ENCODE data around the gene COPZ1.
"Not testable (repeated sequence)": the region's sequence is repeated elsewhere in the genome, so short reads cannot be mapped to it uniquely, and the experiment has no call there.

COPZ1 gene

GRCh38 chr12:54294953-54295566 lies 29.9 kb upstream of the COPZ1 start:
- DNase-seq (ENCODE audit: low spot score): no peak

GRCh38 chr12:54296393-54297099 lies 28.4 kb upstream of the COPZ1 start:
- DNase-seq (ENCODE audit: low spot score): no peak

- no peak for DNase-seq (ENCODE audit: low spot score)
Observed at GRCh38 chr12:54298904-54299303, 26.0 kb upstream of the COPZ1 start.

GRCh38 chr12:54299515-54300224 lies 25.3 kb upstream of the COPZ1 start:
- no peak for DNase-seq (ENCODE audit: low spot score)

- DNase-seq (ENCODE audit: low spot score): no peak
Observed at GRCh38 chr12:54300225-54300731, 24.7 kb upstream of the COPZ1 start.

DNA sequence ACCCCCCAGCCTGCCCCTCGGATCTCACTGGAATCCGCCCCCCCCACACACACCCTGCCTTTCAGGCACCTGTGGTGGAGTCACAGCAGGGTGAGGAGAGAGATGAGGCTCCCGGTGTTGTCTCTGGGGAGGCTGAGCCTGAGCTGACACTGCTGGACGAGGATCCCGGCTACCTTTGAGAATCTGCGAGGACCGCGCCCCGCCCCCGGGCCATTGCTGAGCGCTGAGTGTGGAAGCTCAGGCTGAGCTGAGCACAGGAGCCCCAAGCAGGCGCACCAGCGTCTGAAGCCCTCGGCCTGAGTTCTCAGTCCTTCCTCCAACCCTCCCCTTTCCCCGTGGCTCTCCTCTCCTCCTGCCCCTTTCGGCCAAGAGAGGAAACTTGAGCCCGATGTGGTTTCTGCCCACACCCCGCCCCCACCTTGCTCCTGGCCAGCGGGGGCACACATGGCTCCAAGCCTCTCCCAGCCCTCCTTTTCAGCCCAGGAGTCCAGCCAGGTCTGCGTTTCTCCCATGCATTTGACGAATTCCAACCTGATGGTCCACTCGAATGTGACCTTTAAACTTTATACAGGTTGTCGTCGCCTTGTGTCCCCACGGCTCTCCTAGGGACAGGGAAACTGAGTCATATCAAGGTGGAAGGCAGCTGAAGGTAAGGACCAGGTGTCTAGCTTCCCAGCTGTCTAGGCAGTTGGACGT lies 24.1 kb upstream of the COPZ1 start, which contains the start of gene NFE2:
NFE2 (minus strand) TSS at position 284 of the 696 bp plus-strand sequence. CDS start 5,767 bp downstream, outside the sequence.
- peak; percentile 61 for DNase-seq (ENCODE audit: low spot score)

DNA sequence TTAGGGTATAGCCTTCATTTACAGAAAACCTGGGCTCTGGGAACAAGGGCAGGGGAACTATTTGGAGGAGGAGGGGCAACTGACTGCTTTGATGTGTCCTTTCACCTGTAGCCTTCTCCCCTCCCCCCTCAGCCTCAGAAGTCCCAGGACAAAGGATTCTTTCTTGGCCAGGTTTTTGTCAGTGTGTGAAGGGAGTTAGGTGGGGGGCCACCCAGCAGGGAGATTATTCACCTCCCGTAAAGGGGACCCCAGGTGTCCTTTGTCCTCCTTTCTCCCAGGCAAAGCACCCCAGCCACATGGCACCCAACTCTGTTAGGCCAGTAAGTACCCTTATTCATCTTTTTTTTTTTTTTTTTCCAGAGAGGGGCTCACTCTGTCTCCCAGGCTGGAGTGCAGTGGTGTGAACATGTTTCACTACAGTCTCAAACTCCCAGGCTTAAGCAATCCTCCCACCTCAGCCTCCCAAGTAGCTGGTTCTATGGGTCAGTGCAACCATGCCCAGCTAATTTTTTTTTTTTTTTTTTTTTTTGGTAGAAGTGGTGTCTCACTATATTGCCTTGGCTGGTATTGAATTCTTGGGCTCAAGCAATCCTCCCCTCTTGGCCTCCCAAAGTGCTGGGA lies 23.4 kb upstream of the COPZ1 start:
- no peak for DNase-seq (ENCODE audit: low spot score)

DNA sequence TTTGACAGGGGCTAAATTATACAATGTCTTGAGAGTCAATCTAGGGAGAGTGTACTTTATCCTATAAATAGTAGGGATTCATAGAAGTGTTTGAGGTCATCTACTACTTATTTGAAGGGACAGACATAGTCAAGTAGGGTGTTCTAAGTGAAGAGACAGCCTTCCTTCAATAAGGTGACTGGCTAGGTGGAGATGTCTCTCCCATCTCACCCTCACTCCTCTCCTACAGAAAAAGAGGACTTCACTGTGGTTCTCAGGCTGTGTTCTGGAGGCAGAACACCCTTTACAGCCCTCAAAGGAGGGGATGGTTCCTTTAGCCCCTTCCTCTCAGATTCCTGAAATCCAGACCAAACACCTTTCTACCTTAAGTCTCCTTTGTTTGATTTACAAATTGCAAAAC lies 21.3 kb upstream of the COPZ1 start:
- DNase-seq (ENCODE audit: low spot score): no peak

DNA sequence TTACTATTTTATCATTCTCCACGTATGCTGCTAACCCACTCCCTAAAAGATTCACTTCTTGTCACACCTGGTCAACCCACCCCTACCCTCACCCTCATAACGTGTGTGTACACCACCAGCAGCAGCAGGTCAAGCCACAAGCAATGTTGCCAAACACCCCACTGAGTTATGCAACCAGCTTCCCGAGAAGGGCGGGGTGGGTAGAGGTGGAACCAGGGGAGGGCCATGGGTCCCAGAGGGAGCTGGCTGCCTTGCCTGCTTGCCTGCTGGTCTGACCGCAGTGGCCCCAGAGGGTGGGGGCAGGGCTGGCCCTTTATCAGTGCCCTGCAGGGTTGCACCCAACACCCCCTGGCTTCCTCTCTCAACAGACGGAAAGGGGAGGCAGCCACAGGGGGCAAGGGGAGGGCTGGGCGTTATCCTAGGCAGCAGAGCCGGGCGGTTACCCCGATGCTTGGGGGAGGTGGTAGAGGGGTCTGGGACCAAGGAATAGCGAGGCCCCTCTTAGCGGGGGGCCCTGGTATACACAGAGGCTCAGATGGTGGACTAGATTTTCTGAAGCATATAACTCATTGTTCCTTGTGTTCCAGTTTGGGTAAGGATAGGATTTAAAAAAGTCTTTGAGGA lies 20.6 kb upstream of the COPZ1 start:
- peak; percentile 83 for DNase-seq (ENCODE audit: low spot score)

- no peak for DNase-seq (ENCODE audit: low spot score)
Observed at GRCh38 chr12:54306925-54307741, 17.8 kb upstream of the COPZ1 start.

DNA sequence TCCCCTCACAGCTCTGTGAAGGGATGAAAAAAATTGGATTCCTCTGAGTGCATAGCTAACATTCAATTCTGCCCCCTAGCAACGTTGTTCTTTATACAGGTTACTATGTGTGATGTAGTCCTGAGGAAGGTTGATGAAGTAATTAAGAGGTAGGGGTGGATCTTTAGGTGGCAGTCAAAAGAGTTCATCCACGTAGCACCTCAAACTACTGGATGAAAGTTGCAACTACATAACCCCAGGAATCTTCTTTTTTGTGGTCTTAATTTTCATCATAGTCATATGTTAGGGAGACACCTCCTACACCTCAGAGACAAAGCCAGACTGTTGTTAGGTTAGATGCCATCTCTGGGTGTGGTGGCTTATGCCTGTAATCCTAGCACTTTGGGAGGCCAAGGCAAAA lies 13.9 kb upstream of the COPZ1 start:
- no peak for DNase-seq (ENCODE audit: low spot score)

GRCh38 chr12:54312309-54312708 lies 12.6 kb upstream of the COPZ1 start:
- not testable (repeated sequence) for DNase-seq (ENCODE audit: low spot score)

GRCh38 chr12:54321363-54321762 lies 3.6 kb upstream of the COPZ1 start:
- DNase-seq (ENCODE audit: low spot score): no peak

- DNase-seq (ENCODE audit: low spot score): not testable (repeated sequence)
Observed at GRCh38 chr12:54325442-54326109, 645 bp downstream of the COPZ1 start.

DNA sequence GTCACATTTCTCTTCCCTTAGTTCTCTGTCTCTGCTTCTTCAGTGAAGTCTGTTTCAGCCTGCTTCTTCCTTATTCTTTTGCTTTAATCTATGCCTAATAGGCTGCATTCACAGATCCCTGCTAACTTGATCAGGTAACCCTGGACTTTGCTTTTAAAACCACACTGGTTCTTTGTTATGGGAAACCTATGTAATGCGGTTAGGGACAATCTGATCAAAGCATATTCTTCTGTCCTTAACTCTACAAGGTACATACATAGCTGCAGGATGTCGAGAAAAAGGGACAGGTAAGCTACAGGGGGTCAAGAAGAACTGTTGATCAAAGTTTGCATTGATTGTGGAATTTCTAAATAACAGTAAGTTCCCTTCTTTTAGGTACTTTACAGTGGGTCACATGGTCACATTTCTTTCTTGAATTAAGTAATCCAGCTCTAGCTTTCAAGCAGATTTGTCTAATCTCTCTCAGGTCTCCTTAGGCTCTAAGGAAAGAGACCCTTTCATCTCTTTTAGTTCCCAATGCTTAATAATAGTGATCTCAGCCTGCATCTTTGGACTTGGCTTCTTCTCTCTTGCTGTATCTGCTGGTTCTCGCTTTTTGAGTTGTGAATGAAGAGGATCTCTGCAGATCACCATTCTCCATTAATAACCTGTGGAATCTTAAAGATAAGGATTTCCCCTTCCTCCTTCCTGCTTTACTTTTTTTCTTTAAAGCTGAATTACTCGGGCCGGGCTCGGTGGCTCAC lies 3.8 kb downstream of the COPZ1 start:
- no peak for DNase-seq (ENCODE audit: low spot score)

GRCh38 chr12:54329759-54330158 lies 4.8 kb downstream of the COPZ1 start:
- no peak for DNase-seq (ENCODE audit: low spot score)

GRCh38 chr12:54330442-54330841 lies 5.5 kb downstream of the COPZ1 start:
- no peak for DNase-seq (ENCODE audit: low spot score)

DNA sequence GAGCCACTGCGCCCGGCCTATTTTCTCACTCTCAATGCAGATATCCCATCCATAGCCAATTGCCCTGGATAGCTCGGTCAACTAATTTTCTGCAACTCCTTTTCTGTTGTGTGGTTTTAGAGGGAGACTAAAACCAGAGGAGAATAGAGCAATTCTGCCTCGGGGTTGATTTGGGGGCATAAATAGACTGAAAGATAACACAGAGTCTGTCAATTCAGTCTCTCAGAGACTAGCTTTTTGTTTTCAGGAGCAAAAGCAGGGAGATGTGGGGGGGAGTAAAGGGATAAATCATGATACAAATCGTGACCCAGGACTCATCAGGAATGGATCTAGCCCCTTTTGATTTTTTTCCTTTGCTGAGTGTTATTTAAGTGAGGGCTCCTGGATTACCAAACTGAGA lies 6.5 kb downstream of the COPZ1 start:
- DNase-seq (ENCODE audit: low spot score): no peak

GRCh38 chr12:54333420-54334034 lies 8.6 kb downstream of the COPZ1 start:
- DNase-seq (ENCODE audit: low spot score): no peak

All from HuH-7.5 (cell line).